ENCODE results near the gene CD300E.
A peak's percentile ranks its signal among the peaks of the same experiment; 100 is the strongest.
"Not testable (repeated sequence)": the region's sequence is repeated elsewhere in the genome, so short reads cannot be mapped to it uniquely, and the experiment has no call there.

Gene CD300E

GRCh38 chr17:74633326-74633725, 9.8 kb upstream of the CD300E start:
- no peak for DNase-seq

GRCh38 chr17:74632617-74633016, 9.1 kb upstream of the CD300E start:
- no peak for DNase-seq

GRCh38 chr17:74631468-74632450, 8.2 kb upstream of the CD300E start:
- no peak for DNase-seq

- DNase-seq: not testable (repeated sequence)
These were observed 6.7 kb upstream of the CD300E start for GRCh38 chr17:74630251-74630650.

GRCh38 chr17:74625661-74626060, 2.1 kb upstream of the CD300E start:
- no peak for DNase-seq

- DNase-seq: no peak
These were observed 593 bp upstream of the CD300E start for GRCh38 chr17:74624131-74624530.

GRCh38 chr17:74619077-74619673, 4.4 kb downstream of the CD300E start:
- DNase-seq: no peak

- no peak for DNase-seq
These were observed 5.1 kb downstream of the CD300E start for GRCh38 chr17:74618451-74618850.

GRCh38 chr17:74616696-74617095, 6.8 kb downstream of the CD300E start:
- DNase-seq: no peak

GRCh38 chr17:74612046-74612445, 11.5 kb downstream of the CD300E start:
- DNase-seq: no peak

- no peak for DNase-seq
These were observed 13.4 kb downstream of the CD300E start for GRCh38 chr17:74610108-74610507.

GRCh38 chr17:74608511-74608910, 15.0 kb downstream of the CD300E start:
- no peak for DNase-seq

GRCh38 chr17:74607221-74607620, 16.3 kb downstream of the CD300E start:
- DNase-seq: no peak

- DNase-seq: no peak
These were observed 17.5 kb downstream of the CD300E start for GRCh38 chr17:74606050-74606449.

GRCh38 chr17:74605361-74605760, 18.2 kb downstream of the CD300E start:
- peak in 1 of 2 experiments; percentile 17 for DNase-seq

GRCh38 chr17:74604761-74605160, 18.8 kb downstream of the CD300E start:
- DNase-seq: no peak

- DNase-seq: no peak
These were observed 19.3 kb downstream of the CD300E start for GRCh38 chr17:74604200-74604599.

GRCh38 chr17:74603746-74604145, 19.8 kb downstream of the CD300E start:
- no peak for DNase-seq

GRCh38 chr17:74603037-74603635, 20.4 kb downstream of the CD300E start:
- no peak for DNase-seq

GRCh38 chr17:74601944-74602572, 21.5 kb downstream of the CD300E start:
- DNase-seq: peak in 1 of 2 experiments; percentile 47

- no peak for DNase-seq
These were observed 24.0 kb downstream of the CD300E start for GRCh38 chr17:74599448-74599939.

- no peak for DNase-seq
These were observed 24.5 kb downstream of the CD300E start for GRCh38 chr17:74599023-74599399.

All from SW 1271 (cell line).